ENCODE results near the gene KSR1. TPM values are rescaled to one million over a fixed set of nuclear protein-coding genes. Genes with fewer than 3 reads are reported as not detected.
A peak's percentile ranks its signal among the peaks of the same experiment; 100 is the strongest.

KSR1 gene
- total RNA-seq, 1 donor = 15.5 TPM

- TF ChIP-seq, protein P1, sequence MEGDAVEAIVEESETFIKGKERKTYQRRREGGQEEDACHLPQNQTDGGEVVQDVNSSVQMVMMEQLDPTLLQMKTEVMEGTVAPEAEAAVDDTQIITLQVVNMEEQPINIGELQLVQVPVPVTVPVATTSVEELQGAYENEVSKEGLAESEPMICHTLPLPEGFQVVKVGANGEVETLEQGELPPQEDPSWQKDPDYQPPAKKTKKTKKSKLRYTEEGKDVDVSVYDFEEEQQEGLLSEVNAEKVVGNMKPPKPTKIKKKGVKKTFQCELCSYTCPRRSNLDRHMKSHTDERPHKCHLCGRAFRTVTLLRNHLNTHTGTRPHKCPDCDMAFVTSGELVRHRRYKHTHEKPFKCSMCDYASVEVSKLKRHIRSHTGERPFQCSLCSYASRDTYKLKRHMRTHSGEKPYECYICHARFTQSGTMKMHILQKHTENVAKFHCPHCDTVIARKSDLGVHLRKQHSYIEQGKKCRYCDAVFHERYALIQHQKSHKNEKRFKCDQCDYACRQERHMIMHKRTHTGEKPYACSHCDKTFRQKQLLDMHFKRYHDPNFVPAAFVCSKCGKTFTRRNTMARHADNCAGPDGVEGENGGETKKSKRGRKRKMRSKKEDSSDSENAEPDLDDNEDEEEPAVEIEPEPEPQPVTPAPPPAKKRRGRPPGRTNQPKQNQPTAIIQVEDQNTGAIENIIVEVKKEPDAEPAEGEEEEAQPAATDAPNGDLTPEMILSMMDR (IDR thresholded peaks at IDR 0.05; ENCODE audit: insufficient read depth, low read depth, low read length) = no peak
- no peak overlapping the region for H3K4me3 ChIP-seq (ENCODE audit: low read depth, low read length)
- DNase-seq (ENCODE audit: low read depth) = no peak
These were observed 123.7 kb downstream of the KSR1 start for GRCh38 chr17:27579897-27580321.

DNA sequence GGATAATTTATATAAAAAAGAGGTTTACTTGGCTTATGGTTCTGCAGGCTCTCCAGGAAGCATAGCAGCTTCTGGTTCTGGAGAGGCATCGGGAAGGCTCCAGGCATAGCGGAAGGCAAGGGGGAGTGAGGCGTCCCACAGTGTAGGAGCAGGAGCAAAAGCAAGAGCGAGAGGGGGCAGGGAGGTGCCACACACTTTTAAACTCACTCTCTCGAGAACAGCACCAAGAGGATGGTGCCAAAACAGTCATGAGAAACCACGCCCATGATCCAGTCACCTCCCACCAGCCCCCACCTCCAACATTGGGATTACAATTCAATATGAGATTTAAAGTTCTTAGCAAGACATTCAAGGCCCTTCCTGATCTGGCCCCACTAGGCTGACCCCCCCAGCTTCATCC, 124.8 kb downstream of the KSR1 start:
- H3K4me3 ChIP-seq (ENCODE audit: low read depth, low read length) = no peak overlapping the region
- no peak for DNase-seq (ENCODE audit: low read depth)
- TF ChIP-seq, protein P1 (IDR thresholded peaks at IDR 0.05; ENCODE audit: insufficient read depth, low read depth, low read length) = no peak

DNA sequence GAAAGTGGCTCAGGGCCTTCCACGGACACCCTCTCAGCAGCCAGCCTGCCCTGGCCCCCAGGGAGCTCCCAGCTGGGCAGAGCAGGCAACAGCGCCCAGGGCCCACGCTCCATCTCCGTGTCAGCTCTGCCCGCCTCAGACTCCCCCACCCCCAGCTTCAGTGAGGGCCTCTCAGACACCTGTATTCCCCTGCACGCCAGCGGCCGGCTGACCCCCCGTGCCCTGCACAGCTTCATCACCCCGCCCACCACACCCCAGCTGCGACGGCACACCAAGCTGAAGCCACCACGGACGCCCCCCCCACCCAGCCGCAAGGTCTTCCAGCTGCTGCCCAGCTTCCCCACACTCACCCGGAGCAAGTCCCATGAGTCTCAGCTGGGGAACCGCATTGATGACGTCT, 126.4 kb downstream of the KSR1 start:
- no peak overlapping the region for H3K4me3 ChIP-seq (ENCODE audit: low read depth, low read length)
- DNase-seq (ENCODE audit: low read depth) = no peak
- TF ChIP-seq, protein P1 (IDR thresholded peaks at IDR 0.05; ENCODE audit: insufficient read depth, low read depth, low read length) = no peak

DNA sequence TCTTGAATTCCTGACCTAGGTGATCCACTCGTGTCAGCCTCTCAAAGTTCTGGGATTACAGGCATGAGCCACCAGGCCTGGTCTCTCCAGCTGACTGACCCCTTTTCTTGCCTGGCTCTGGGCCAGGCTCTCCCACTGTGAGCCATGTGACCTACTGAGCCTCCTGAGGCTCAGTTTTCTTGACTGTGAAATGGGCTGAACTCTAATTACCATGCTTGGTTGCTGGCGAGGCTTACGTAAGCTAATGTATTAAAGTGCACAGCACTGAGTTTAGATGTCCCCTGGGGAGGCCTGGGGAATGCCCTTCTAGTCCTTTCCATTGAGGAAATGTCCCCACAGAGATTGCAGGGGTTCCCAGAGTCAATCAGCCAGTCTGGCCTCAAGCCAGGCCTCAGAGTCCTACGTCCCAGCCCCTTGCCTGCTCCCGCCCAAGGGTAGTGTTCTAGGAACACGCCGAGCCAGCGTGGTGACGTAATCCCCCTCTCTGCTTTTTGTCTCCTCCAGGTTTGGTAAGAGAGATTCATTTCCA, 129.0 kb downstream of the KSR1 start:
- no peak for DNase-seq (ENCODE audit: low read depth)
- TF ChIP-seq, protein P1 (IDR thresholded peaks at IDR 0.05; ENCODE audit: insufficient read depth, low read depth, low read length) = no peak
- no peak overlapping the region for H3K4me3 ChIP-seq (ENCODE audit: low read depth, low read length)

GRCh38 chr17:27585792-27586191, 129.5 kb downstream of the KSR1 start:
- no peak for DNase-seq (ENCODE audit: low read depth)

GRCh38 chr17:27586203-27586721, 130.0 kb downstream of the KSR1 start:
- peak; percentile 79 for DNase-seq (ENCODE audit: low read depth)
- no peak overlapping the region for H3K4me3 ChIP-seq (ENCODE audit: low read depth, low read length)
- TF ChIP-seq, protein P1 (IDR thresholded peaks at IDR 0.05; ENCODE audit: insufficient read depth, low read depth, low read length) = no peak

More at GRCh38 chr17:27585792-27586191, 129.5 kb downstream of the KSR1 start:
- TF ChIP-seq, protein P1 (IDR thresholded peaks at IDR 0.05; ENCODE audit: insufficient read depth, low read depth, low read length) = no peak
- no peak overlapping the region for H3K4me3 ChIP-seq (ENCODE audit: low read depth, low read length)

GRCh38 chr17:27588354-27588753, 132.1 kb downstream of the KSR1 start:
- TF ChIP-seq, protein P1 (IDR thresholded peaks at IDR 0.05; ENCODE audit: insufficient read depth, low read depth, low read length) = no peak
- H3K4me3 ChIP-seq (ENCODE audit: low read depth, low read length) = no peak overlapping the region
- no peak for DNase-seq (ENCODE audit: low read depth)

Measured in fibroblast of villous mesenchyme (primary cell).